Fibroblast of skin of right quadriceps (primary cell): Measurements from ENCODE around the gene FBXO17.
"Not testable (repeated sequence)": the region's sequence is repeated elsewhere in the genome, so short reads cannot be mapped to it uniquely, and the experiment has no call there.

Source experiments
- DNase-seq: peaks from one replicate; pipeline ENCODE4 v3.0.0-alpha.2; 2013

Gene FBXO17

GRCh38 chr19:38941979-38942378 lies 33.6 kb downstream of the FBXO17 start:
- no peak for DNase-seq

- not testable (repeated sequence) for DNase-seq
Measured at GRCh38 chr19:38941466-38941865, 34.1 kb downstream of the FBXO17 start.

GRCh38 chr19:38939957-38940356 lies 35.6 kb downstream of the FBXO17 start:
- DNase-seq, result no peak

GRCh38 chr19:38933544-38933943 lies 42.0 kb downstream of the FBXO17 start:
- DNase-seq, result no peak

GRCh38 chr19:38932425-38933179 lies 42.9 kb downstream of the FBXO17 start:
- DNase-seq, result peak; percentile 37

GRCh38 chr19:38931521-38931793 lies 44.1 kb downstream of the FBXO17 start:
- DNase-seq, result no peak

- DNase-seq, result peak; percentile 99
Measured at GRCh38 chr19:38930776-38931520, 44.6 kb downstream of the FBXO17 start, which contains the start of gene MRPS12. Gene MRPS12 (plus strand): TSS chr19:38930944. CDS start chr19:38931295, 351 bp downstream.

GRCh38 chr19:38929929-38930775 lies 45.4 kb downstream of the FBXO17 start, which contains the start of gene SARS2:
Gene SARS2 (minus strand): TSS chr19:38930763. CDS start chr19:38930736, 27 bp downstream.
- peak; percentile 92 for DNase-seq

GRCh38 chr19:38928391-38929001 lies 47.0 kb downstream of the FBXO17 start:
- no peak for DNase-seq

GRCh38 chr19:38924388-38924787 lies 51.2 kb downstream of the FBXO17 start:
- no peak for DNase-seq

- no peak for DNase-seq
Measured at GRCh38 chr19:38922482-38922881, 53.1 kb downstream of the FBXO17 start.

- DNase-seq, result no peak
Measured at GRCh38 chr19:38921420-38922274, 53.9 kb downstream of the FBXO17 start.

GRCh38 chr19:38920602-38921419 lies 54.7 kb downstream of the FBXO17 start:
- no peak for DNase-seq

- DNase-seq, result no peak
Measured at GRCh38 chr19:38919837-38920601, 55.5 kb downstream of the FBXO17 start.

GRCh38 chr19:38918526-38918925 lies 57.0 kb downstream of the FBXO17 start:
- DNase-seq, result no peak

- DNase-seq, result no peak
Measured at GRCh38 chr19:38917921-38918491, 57.5 kb downstream of the FBXO17 start.

GRCh38 chr19:38917516-38917915 lies 58.0 kb downstream of the FBXO17 start:
- no peak for DNase-seq

GRCh38 chr19:38915329-38916321 lies 59.9 kb downstream of the FBXO17 start:
- DNase-seq, result no peak

- DNase-seq, result no peak
Measured at GRCh38 chr19:38913958-38914357, 61.6 kb downstream of the FBXO17 start.
